ENCODE measurements around the gene RASA2.

Gene RASA2

GRCh38 chr3:141649871-141650270 is 163.0 kb downstream of the RASA2 start:
- no peak for DNase-seq

GRCh38 chr3:141650783-141651182 is 164.0 kb downstream of the RASA2 start:
- no peak for DNase-seq

- no peak for DNase-seq
Measured at GRCh38 chr3:141651409-141651808, 164.6 kb downstream of the RASA2 start.

GRCh38 chr3:141652349-141652748 is 165.5 kb downstream of the RASA2 start:
- no peak for DNase-seq

GRCh38 chr3:141653847-141654246 is 167.0 kb downstream of the RASA2 start:
- no peak for DNase-seq

- DNase-seq: no peak
Measured at GRCh38 chr3:141655801-141656200, 169.0 kb downstream of the RASA2 start.

GRCh38 chr3:141656771-141657170 is 169.9 kb downstream of the RASA2 start:
- DNase-seq: no peak

- no peak for DNase-seq
Measured at GRCh38 chr3:141657516-141657915, 170.7 kb downstream of the RASA2 start.

GRCh38 chr3:141659821-141660613 is 173.2 kb downstream of the RASA2 start:
- no peak for DNase-seq

GRCh38 chr3:141660614-141660947 is 173.8 kb downstream of the RASA2 start:
- no peak for DNase-seq

GRCh38 chr3:141661229-141662196 is 174.7 kb downstream of the RASA2 start:
- DNase-seq: no peak

GRCh38 chr3:141663993-141664392 is 177.2 kb downstream of the RASA2 start:
- DNase-seq: no peak

All from effector CD8-positive, alpha-beta T cell (primary cell).